Caco-2 (cell line): Measurements from ENCODE around the gene NEGR1. TPM values are rescaled to one million over a fixed set of nuclear protein-coding genes. Genes with fewer than 3 reads are reported as not detected.

ENCODE experiments used
- BruUV-seq: library from RNA; stranded (reverse); fragments of 400-500 nt; replicated peaks from 2 replicates; lab custom pipeline; 2021; lab: Mats Ljungman, UMichigan
- CTCF ChIA-PET: fragments of 300-600 bp; sonication (Branson Sonifier 250); formaldehyde crosslinking; loops from one replicate; lab custom pipeline; 2022; ENCODE audit warnings: antibody characterized with exemption; lab: Charles Lee
- POLR2A ChIA-PET: fragments of 300-600 bp; sonication (Branson Sonifier 250); formaldehyde crosslinking; loops from one replicate; lab custom pipeline; 2022; ENCODE audit warnings: antibody characterized with exemption; lab: Charles Lee
- DNase-seq, 2 experiments: peaks; one replicate each; pipeline versions ENCODE4 v3.0.0 to v3.0.0-alpha.2; 2020 to 2022
- H3K27me3 ChIP-seq: replicated peaks from 2 replicates; pipeline ENCODE4 v1.6.0; 2011; ENCODE audit warnings: low read length; ENCODE audit not compliant: control insufficient read depth, insufficient read depth
- H3K36me3 ChIP-seq: 2 replicates; pipeline ENCODE4 v1.5.1; 2011; ENCODE audit warnings: low read length; ENCODE audit not compliant: control insufficient read depth, insufficient read depth
- H3K4me1 ChIP-seq: fragments of 250-450 bp; sonication (Bioruptor Pico); 2 replicates; pipeline ENCODE4 v1.5.1; 2020; ENCODE audit warnings: mild to moderate bottlenecking
- H3K4me3 ChIP-seq: 2 replicates; pipeline ENCODE4 v1.5.1; 2011; ENCODE audit warnings: low read depth, mild to moderate bottlenecking, control low read depth, low read length
- H3K9me3 ChIP-seq: fragments of 250-450 bp; sonication (Bioruptor Pico); 2 replicates; pipeline ENCODE4 v1.5.1; 2020; ENCODE audit warnings: mild to moderate bottlenecking, moderate library complexity
- H3K27ac Mint-ChIP-seq: one replicate; pipeline ENCODE4 v1.8.0; 2022; ENCODE audit warnings: mixed read lengths; ENCODE audit not compliant: unreplicated experiment
- H3K27me3 Mint-ChIP-seq: one replicate; pipeline ENCODE4 v1.8.0; 2022; ENCODE audit warnings: mixed read lengths; ENCODE audit not compliant: insufficient read depth, unreplicated experiment
- H3K36me3 Mint-ChIP-seq: one replicate; pipeline ENCODE4 v1.8.0; 2022; ENCODE audit warnings: mild to moderate bottlenecking, mixed read lengths; ENCODE audit not compliant: insufficient read depth, unreplicated experiment
- H3K4me1 Mint-ChIP-seq: one replicate; pipeline ENCODE4 v1.8.0; 2022; ENCODE audit warnings: low read depth, mixed read lengths; ENCODE audit not compliant: unreplicated experiment
- H3K4me3 Mint-ChIP-seq: one replicate; pipeline ENCODE4 v1.8.0; 2022; ENCODE audit warnings: mild to moderate bottlenecking, moderate library complexity, mixed read lengths; ENCODE audit not compliant: unreplicated experiment
- H3K9me3 Mint-ChIP-seq: one replicate; pipeline ENCODE4 v1.8.0; 2022; ENCODE audit warnings: mixed read lengths; ENCODE audit not compliant: unreplicated experiment
- intact Hi-C: fragments of 100-400 bp; cut with micrococcal nuclease; formaldehyde crosslinking; loops from one replicate; pipeline ENCODE4 v1.10.0; 2022; ENCODE audit not compliant: unreplicated experiment
- total RNA-seq: library from RNA; stranded (reverse); gene quantifications from 2 replicates; pipeline ENCODE4 v1.2.3, GENCODE V29; 2022
- TF ChIP-seq, protein P1 (sequence below), 2 experiments: fragments of 200-600 bp in 1 of 2; IDR thresholded peaks; 1 replicate in 1 of 2; 2 replicates in 1 of 2; pipeline versions ENCODE4 v1.5.1 to v1.8.0; 2011 to 2022; ENCODE audit warnings: antibody characterized with exemption in 1 of 2, control low read depth in 1 of 2, inconsistent platforms in 1 of 2, low read depth in 1 of 2, low read length in 1 of 2, mild to moderate bottlenecking in 1 of 2, moderate library complexity in 1 of 2; ENCODE audit not compliant: insufficient read depth in 1 of 2, severe bottlenecking in 1 of 2, unreplicated experiment in 1 of 2

Gene NEGR1
- total RNA-seq, 1 experiment from 2014 or later, result not detected

DNA sequence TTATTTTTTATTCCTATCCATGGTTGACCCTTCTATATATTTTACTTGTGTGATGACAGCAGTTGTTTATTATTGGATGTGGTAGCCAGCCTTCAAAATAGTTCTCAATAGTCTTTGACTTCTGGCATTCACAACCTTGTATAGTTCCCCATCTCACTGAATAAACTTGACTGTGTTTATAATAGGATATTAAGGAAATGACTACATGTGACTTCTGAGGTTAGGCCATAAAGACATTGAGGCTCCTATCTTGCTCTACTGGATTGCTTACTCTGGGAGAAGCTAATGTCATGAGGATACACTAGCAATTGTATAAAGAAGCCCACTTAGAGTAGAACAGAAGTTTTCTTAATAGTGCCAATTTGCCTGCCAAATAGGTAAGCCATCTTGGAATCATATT, 231.8 kb downstream of the NEGR1 start:
- Histone ChIP-seq H3K36me3 (no peaks in the 10 kb centered on the region), H3K4me1 (no peaks in the 10 kb centered on the region), H3K9me3 (no peaks in the 10 kb centered on the region), H3K4me3 (no peak overlapping the region), H3K27me3 (no peaks in the 10 kb centered on the region)
- TF ChIP-seq, protein P1, sequence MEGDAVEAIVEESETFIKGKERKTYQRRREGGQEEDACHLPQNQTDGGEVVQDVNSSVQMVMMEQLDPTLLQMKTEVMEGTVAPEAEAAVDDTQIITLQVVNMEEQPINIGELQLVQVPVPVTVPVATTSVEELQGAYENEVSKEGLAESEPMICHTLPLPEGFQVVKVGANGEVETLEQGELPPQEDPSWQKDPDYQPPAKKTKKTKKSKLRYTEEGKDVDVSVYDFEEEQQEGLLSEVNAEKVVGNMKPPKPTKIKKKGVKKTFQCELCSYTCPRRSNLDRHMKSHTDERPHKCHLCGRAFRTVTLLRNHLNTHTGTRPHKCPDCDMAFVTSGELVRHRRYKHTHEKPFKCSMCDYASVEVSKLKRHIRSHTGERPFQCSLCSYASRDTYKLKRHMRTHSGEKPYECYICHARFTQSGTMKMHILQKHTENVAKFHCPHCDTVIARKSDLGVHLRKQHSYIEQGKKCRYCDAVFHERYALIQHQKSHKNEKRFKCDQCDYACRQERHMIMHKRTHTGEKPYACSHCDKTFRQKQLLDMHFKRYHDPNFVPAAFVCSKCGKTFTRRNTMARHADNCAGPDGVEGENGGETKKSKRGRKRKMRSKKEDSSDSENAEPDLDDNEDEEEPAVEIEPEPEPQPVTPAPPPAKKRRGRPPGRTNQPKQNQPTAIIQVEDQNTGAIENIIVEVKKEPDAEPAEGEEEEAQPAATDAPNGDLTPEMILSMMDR (IDR thresholded peaks at IDR 0.05; ENCODE audit: insufficient read depth in 1 of 2, low read depth in 1 of 2, low read length in 1 of 2, severe bottlenecking in 1 of 2, unreplicated experiment in 1 of 2), result no peak
- H3K4me1 Mint-ChIP-seq, result no peaks in the 10 kb centered on the region
- H3K27ac Mint-ChIP-seq, result no peak overlapping the region
- intact Hi-C loops, result no loop called here
- ChIA-PET POLR2A (no interaction called here), CTCF (no interaction called here)
- H3K27me3 Mint-ChIP-seq, result peaks cover 3% of the 10 kb centered on the region
- H3K9me3 Mint-ChIP-seq, result no peaks in the 10 kb centered on the region
- no peak for DNase-seq
- no peaks in the 10 kb centered on the region for H3K36me3 Mint-ChIP-seq
- BruUV-seq, result no TSS peak
- H3K4me3 Mint-ChIP-seq, result no peak overlapping the region

DNA sequence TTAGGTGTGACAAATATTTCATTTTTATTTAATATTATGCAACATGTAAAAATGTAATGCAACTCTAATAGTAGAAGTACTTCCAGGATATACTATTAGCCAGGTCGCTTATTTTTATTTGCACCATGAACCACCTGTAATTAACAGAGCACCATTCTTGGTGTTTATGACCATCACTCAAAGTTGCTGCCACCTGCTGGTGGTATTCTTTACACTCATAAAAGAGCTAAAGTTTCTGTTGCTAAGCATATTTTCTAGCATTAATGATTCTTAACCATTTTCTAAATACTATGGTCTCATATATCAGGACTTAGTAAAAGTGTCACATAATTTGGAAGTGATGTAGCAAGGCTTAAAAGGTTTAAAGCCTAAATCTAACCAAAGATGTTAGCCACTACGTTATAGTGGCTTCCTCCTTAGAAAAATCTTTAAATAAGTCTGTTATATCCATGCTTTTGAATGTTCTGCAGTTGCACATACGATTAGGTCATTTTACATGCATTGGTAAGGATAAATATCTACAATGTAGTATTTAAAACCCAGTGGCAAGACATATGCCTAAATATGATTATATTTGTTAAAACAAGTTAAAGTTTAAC, 244.5 kb downstream of the NEGR1 start:
- no peaks in the 10 kb centered on the region for H3K27me3 ChIP-seq
- TF ChIP-seq, protein P1 (IDR thresholded peaks at IDR 0.05; ENCODE audit: insufficient read depth in 1 of 2, low read depth in 1 of 2, low read length in 1 of 2, severe bottlenecking in 1 of 2, unreplicated experiment in 1 of 2), result peak; percentile 43 to 44
- peak; percentile 23 to 35 for DNase-seq
- Mint-ChIP-seq H3K4me3 (no peak overlapping the region), H3K27me3 (peaks cover 3% of the 10 kb centered on the region), H3K9me3 (no peaks in the 10 kb centered on the region), H3K4me1 (no peaks in the 10 kb centered on the region), H3K27ac (no peak overlapping the region), H3K36me3 (no peaks in the 10 kb centered on the region)
- H3K4me3 ChIP-seq, result no peak overlapping the region
- CTCF ChIA-PET, result interaction anchor here (0.6 to 0.7 kb wide), 6 partner anchors 22 to 517 kb away, joined by 4 to 7 read pairs (median 6); no protein-coding TSS in a partner anchor
- no peaks in the 10 kb centered on the region for H3K9me3 ChIP-seq
- POLR2A ChIA-PET, result no interaction called here
- H3K36me3 ChIP-seq, result no peaks in the 10 kb centered on the region
- no TSS peak for BruUV-seq
- no peaks in the 10 kb centered on the region for H3K4me1 ChIP-seq
- intact Hi-C loops, result loop anchor here (1.0 to 10.0 kb wide), 3 partner anchors 450 to 946 kb away; no protein-coding TSS in a partner anchor

DNA sequence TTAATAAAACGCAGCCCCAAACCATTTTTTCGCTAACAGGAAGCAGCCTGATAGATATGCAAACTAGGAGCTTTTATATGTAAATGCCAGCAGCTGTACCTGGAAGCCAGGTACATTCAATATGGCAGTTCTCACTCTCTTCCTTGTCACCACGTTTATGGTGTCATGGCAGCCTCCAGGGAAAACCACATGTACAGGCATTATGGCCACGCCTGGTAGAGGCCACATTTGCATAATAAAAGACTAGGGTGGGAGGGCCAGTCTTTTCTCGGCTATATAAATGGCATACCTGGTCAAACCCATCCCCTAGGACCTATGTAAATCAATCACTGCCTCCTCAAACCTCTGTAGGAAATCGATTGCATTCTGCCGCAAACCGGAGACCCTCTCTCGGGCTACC, 247.5 kb downstream of the NEGR1 start:
- Histone ChIP-seq H3K9me3 (no peaks in the 10 kb centered on the region), H3K4me1 (no peaks in the 10 kb centered on the region), H3K4me3 (no peak overlapping the region), H3K36me3 (no peaks in the 10 kb centered on the region), H3K27me3 (no peaks in the 10 kb centered on the region)
- no peak overlapping the region for H3K27ac Mint-ChIP-seq
- BruUV-seq, result no TSS peak
- peaks cover 3% of the 10 kb centered on the region for H3K27me3 Mint-ChIP-seq
- no peaks in the 10 kb centered on the region for H3K36me3 Mint-ChIP-seq
- TF ChIP-seq, protein P1 (IDR thresholded peaks at IDR 0.05; ENCODE audit: insufficient read depth in 1 of 2, low read depth in 1 of 2, low read length in 1 of 2, severe bottlenecking in 1 of 2, unreplicated experiment in 1 of 2), result no peak
- ChIA-PET POLR2A (no interaction called here), CTCF (no interaction called here)
- no peaks in the 10 kb centered on the region for H3K9me3 Mint-ChIP-seq
- no peaks in the 10 kb centered on the region for H3K4me1 Mint-ChIP-seq
- no peak overlapping the region for H3K4me3 Mint-ChIP-seq
- DNase-seq, result no peak
- intact Hi-C loops, result loop anchor here (5.0 to 10.0 kb wide), 2 partner anchors 840 to 943 kb away; no protein-coding TSS in a partner anchor
